HL-60/S4 treated with retinoic acid at 250 ng/mL for 4 days and 3 days (cell line): ENCODE measurements around the gene ZNF236.
"Not testable (repeated sequence)": the region's sequence is repeated elsewhere in the genome, so short reads cannot be mapped to it uniquely, and the experiment has no call there.

Experiments used
- in situ Hi-C: fragments of 300-500 bp; cut with MboI; formaldehyde crosslinking; loops from 2 replicates; pipeline ENCODE4 v1.7.0; 2022; ENCODE audit warnings: low sequenced_read_pairs

ZNF236 gene

DNA sequence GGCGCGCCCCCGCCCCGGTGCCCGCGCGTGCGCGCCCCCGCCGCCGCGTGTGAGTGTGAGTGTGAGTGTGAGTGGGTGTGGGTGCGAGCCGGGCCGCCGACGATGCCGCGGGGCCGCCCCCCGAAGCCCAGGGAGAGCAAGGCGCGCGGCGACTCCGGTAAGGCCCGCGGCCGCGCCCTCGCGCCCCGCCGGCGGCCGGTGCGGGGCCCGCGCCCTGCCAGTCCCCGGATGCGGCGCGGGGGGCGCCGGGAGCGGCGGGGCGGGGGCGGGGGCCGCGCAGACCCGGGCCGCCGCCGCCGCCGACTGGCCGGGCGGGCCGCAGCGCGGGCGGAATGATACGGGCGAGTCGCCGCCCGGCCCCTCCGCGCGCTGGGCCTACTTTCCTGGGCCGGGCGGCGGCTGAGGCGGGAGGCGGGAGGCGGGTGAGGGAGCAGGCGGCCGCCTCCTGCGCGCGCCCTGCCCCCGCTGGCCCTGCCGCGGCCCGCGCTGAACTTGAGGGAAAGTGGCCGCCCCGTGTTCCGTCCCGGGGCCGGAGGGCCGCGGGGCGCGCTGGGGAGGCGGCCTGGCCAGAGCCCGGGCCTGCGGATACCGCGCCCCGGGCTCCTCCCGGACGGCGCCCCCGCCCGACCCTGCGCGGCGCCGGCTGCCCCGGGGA, at the start of gene ZNF236:
ZNF236 (plus strand) TSS at position 52 of the 655 bp plus-strand sequence; CDS start at position 103, 51 bp downstream.
- in situ Hi-C loops: no loop called here

DNA sequence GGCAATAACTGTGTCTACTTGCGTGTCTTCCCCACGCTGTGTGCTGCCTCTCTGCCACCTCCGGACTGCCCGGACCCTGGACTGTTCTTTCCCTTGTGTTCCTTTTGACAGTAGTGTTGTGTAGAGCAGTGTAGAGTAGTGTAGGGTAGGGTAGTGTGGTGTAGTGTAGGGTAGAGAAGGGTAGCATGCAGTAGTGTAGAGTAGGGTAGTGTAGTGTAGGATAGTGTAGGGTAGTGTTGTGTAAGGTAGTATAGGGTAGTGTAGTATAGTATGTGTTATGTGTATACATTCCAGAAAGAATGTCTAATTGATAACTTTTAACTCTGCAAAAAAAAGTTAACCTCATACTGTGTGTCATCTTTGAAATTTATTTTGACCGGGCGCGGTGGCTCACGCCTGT, 49.7 kb upstream of the ZNF236 start:
- in situ Hi-C loops: no loop called here

DNA sequence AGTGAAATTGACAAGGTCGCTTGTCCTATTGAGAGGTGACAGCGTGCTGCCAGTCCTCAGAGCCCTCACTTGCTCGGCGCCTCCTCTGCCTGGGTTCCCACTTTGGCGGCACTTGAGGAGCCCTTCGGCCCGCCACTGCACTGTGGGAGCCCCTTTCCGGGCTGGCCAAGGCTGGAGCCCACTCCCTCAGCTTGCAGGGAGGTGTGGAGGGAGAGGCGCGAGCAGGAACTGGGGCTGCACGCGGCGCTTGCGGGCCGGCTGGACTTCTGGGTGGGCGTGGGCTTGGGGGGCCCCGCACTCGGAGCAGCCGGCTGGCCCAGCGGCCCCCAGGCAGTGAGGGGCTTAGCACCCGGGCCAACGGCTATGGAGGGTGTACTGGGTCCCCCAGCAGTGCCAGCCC, 45.3 kb upstream of the ZNF236 start:
- in situ Hi-C loops: not testable (repeated sequence)

DNA sequence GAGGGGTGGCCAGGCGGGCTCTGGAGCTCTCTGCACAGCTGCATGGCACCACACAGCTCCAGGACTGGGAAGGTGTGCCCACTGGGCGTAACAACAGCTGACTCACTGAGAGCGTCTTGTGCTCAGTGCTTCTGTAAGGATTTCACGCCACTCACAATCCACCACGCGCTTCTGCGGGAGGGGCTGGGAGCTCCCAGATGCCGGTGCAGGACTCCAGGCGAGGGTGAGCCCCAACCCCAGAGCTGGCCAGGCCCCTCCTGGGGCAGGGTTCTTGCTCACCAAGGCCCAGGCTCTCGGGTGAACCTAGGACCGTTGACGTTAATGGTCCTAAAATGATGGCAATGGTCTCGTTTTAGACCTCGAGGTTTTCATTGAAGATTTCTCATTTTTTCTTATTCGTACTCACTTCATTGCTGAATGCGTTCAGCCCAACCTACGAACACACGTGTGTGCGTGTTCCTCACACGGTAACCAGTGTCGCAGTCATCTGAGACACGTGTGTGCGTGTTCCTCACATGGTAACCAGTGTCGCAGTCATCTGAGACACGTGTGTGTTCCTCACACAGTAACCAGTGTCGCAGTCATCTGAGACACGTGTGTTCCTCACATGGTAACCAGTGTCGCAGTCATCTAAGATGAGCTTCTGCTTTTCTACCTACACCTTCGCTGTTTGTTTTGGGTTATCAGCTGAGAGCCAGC, 38.4 kb upstream of the ZNF236 start:
- in situ Hi-C loops: no loop called here

DNA sequence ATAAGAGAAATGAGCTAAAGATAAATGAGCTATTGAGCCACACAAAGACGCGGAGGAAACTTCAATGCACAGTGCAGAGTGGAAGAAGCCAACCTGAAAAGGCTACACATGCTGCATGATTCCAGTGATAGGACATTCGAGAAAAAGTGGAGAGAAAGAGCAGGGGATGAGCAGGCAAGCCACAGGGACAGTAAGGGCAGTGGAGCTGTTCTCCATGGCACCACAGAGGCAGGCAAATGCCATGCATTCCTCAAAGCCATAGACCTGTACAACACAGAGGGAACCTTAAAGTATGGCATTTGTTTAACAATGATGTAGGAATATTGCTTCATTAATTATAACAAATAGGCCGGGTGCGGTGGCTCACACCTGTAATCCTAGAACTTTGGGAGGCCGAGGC, 36.5 kb upstream of the ZNF236 start:
- in situ Hi-C loops: no loop called here

DNA sequence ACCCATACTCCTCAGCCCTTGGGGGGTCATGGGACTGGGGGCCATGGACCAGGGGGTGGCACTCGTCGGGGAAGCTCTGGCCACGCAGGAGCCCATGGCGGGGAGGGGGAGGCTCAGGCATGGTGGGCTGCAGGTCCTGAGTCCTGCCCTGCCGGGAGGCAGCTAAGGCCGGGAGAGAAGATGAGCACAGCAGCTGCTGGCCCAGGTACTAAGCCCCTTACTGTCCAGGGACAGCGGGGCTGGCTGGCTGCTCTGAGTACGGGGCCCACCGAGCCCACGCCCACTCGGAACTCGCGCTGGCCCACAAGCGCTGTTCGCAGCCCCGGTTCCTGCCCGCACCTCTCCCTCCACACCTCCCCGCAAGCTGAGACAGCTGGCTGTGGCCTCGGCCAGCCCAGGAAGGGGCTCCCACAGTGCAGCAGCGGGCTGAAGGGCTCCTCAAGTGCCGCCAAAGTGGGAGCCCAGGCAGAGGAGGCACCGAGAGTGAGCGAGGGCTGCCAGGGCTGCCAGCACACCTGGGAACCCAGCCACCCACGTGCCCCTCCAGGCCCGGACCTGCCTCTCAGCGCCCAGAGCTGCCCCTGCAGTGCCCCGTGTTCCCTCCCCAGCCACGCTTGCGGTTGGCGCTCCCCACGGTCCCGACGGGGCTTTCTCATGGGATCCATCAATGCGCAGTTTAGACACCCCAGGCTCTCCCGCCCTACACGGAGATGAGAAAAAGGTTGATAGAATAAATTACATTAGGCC, 33.6 kb upstream of the ZNF236 start:
- in situ Hi-C loops: no loop called here

DNA sequence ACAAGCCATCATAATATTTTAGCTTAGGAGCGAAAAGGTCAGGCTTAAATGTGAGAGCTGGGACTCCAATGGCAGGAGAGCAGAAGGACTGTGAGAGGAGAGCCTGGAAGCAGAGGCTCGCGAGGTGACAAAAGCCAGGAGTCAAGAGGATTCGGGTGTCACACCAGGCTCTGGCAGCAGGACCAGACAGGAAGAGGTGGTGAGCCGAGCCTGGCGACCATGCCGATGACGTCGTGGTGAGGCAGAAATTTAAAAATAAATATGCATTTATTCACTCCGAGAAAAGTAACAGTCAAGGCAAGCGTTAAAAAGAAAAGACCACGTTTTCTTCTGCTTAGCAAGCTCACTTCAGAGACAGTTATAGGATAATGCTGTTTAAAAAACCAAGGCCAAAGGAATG, 31.3 kb upstream of the ZNF236 start:
- in situ Hi-C loops: no loop called here

DNA sequence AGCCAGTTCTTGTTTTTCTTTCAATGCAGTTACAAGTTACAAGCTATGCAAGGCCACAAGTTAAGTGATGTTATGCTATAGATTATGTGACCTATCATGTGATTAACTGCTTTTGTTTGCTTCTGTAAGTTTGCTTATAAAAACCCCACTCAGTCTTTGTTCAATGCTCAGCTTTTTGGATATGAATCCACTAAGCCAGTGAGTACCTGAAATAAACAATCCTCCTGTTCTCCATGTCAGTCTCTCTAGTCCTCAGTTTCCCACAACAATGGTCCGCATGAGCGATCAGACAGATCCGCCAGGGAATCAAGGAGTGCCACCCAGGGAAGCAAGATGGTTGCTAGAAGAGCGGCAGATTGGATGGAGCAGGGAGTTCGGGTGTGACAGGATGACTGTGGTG, 30.7 kb upstream of the ZNF236 start:
- in situ Hi-C loops: no loop called here

DNA sequence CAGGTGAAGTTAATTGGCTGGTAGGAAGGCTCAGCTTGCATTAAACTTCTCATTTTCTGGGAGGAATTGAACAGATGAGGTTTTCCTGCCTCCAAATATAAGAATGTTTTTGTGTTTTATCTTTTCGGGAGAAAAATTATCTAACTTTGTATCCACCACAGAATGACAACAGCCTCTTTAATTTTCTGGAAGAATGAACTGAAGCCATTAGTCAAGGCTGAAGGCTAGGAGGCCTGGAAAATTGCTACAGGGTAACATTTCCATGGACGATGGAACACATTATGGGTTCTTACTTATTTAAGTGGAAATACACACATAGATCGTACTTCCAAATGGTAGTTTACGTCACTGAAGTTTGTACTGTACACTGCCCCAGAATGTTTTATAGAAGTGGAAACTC, 28.0 kb upstream of the ZNF236 start:
- in situ Hi-C loops: no loop called here

DNA sequence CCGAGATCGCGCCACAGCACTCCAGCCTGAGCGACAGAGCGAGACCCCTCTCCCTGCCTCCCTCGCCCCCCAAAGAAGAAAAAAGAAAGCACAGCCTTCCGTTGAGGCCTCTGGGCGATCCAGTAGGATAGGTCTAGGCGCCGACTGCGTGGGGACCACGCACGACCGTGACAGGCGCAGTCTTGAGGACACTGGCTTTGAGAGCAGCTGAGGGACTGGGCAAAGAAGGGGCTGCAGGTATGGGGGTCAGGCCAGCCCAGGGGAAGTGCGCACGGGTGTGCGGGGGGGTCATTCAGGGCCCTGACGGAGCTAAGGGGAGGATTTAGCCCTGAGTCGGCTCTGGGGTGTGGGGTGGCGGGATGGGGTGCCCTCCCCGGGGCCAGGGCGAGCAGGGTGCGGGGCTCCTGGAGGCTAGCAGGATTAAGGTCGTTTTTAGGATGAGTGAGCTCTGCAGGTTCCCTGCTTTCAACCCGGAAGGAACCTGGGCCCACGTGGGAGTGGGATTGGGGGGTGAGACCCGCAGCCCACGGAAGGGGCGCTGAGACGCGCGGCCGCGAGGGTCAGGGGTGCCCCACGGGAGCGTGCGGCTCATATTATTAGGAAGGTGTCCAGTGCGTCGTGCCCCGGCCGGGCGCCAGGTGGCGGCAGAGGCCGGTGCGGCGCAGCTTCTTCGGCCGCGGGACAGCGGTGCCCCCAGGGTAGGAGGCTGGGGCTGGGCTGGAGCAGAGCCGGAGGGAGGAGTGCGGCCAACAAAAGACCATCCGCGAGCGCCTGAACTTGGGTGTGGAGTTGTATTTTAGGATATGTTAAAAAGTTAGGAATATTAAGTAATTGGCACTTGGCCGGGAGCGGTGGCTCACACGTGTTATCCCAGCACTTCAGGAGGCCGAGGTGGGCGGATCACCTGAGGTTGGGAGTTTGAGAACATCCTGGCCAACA, 20.5 kb upstream of the ZNF236 start:
- in situ Hi-C loops: no loop called here

DNA sequence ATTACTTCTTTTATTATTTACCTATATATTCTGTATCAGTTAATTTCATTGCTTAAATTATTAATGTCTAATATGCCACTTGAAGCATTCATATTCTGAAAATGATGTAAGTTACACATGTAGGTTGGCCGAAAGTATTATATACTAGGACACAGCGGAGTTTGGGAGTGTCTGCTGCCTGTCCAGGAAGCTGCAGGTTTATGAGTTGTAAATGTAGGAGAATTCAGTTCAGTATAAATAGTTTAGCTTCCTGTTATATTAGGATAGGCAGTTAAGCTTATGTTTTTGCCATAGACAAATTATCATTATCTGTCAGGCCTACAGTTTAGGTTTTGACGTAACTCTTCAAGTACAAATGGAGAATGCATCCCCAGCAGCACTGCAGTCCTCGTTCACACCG, 18.9 kb upstream of the ZNF236 start:
- in situ Hi-C loops: no loop called here

DNA sequence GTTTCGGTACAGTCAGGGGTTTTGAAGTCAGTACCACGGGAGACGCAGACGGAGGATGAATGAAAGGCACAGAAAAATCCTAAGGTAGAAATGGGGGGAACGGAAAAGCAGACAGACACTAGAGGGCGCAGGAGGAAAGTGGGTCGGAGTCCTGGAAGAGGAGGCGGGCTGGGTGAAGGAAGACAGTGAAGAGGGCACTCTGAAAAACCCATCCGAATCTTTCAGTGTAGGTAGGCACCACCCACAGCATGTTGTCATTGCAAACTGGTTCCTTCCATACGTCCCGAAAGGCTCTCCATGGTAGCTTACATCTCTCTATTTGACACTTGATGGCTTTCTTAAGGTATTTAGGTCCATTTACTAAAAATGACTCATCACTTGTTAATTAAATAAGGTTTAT, 18.5 kb upstream of the ZNF236 start:
- in situ Hi-C loops: no loop called here

DNA sequence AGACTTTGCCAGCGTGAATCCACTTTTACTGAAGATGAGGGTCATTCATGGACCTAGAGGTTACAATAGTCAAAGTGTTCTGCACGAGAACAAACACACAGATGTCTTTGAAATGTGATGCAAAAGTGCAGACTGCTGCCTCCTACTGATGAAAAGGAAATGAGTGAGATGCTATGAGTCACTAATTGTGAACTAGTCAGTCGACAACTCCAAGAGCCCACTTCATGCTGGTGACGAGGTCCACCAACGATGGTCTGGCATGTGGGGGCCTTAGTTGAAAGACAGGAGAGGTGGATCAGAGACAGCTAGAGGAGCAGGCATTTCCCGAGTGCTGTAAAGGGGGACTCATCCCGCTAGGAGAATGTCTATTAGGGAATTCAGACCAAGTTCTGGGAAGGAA, 17.1 kb upstream of the ZNF236 start:
- in situ Hi-C loops: no loop called here

DNA sequence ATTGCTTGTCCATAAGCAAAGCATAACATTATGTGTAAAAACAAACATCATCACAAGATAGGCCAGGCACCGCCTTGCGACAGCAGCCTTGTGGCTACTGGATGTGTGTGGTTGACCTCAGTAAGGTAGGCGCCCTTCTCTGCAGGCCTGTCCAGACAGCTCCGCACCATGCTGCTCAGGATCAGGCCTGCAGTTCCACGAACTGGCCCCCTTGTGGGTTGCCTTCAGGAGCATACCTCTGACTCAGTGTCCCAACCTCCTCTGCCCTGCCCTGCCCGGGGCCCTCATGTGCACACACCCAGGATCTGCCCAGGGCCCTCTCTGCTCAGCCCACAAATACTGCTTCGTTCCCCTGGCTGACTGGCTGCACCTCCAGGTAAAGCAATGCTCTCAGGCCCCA, 16.1 kb upstream of the ZNF236 start:
- in situ Hi-C loops: no loop called here

DNA sequence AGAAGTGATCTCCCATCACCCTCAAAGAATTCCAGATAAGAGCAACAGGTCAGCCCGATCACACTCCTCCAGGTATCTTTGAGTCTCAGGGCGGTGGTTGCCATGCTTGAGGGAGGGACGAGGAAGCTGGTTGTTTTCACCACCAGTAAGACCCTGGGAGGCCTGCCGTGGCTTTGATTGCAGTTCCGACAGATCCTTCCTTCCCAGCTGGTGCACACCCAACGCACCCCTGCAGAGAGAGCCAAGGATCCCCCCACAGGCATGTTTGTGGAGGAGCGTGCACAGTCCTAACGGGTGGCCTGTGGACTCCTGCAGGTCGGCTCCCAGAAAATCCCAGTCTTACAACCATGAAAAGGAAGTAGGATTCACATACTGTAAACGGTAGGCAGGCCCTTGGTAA, 13.8 kb upstream of the ZNF236 start:
- in situ Hi-C loops: no loop called here

DNA sequence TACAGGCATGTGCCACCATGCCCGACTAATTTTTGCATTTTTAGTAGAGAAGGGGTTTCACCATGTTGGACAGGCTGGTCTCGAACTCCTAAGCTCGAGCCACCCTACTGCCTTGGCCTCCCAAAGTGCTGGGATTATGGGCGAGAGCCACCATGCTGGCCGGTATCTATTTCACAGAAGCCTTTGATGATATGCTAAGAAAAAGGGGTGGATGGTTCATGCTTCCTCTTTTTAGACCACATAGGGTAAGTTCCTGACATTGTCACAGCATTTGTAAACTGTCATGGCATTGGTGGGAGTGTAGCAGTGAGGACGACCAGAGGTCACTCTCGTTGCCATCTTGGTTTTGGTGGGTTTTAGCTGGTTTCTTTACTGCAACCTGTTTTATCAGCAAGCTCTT, 10.8 kb upstream of the ZNF236 start:
- in situ Hi-C loops: not testable (repeated sequence)

DNA sequence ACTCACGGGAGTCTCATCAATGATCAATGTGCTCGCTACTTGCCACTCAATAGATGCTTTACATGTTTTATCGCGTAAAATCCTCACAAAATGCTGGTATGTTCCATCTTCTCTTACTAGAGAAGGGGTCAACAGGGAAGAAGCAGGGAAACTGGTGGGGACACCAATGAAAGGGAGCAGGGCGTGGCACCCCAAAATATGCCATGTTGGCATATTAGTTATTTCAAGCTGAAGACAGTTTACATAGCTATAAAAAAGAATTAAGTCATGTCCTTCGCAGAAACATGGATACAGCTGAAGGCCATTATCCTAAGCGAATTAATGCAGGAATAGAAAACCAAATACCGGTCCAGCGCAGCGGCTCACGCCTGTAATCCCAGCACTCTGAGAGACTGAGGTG, 8.1 kb upstream of the ZNF236 start:
- in situ Hi-C loops: no loop called here

DNA sequence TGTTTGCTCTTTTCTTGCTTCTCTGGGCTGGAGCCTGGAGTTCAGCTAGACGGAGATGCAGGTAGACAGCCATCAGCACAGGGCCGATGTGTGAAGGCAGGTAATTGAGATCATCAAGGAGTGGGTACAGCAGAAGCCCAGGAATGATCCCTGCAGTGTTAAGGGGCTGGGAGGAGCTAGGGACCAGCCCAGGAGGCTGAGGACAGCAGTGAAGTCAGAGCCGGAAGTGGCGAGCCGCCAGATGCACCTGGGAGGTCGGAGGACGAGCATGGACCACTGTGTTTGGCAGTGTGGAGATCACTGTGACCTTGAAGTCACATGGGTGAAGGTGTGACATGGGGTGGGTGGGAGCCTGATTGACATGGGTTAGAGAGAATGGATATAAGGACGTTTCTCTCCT, 6.2 kb upstream of the ZNF236 start:
- in situ Hi-C loops: no loop called here

DNA sequence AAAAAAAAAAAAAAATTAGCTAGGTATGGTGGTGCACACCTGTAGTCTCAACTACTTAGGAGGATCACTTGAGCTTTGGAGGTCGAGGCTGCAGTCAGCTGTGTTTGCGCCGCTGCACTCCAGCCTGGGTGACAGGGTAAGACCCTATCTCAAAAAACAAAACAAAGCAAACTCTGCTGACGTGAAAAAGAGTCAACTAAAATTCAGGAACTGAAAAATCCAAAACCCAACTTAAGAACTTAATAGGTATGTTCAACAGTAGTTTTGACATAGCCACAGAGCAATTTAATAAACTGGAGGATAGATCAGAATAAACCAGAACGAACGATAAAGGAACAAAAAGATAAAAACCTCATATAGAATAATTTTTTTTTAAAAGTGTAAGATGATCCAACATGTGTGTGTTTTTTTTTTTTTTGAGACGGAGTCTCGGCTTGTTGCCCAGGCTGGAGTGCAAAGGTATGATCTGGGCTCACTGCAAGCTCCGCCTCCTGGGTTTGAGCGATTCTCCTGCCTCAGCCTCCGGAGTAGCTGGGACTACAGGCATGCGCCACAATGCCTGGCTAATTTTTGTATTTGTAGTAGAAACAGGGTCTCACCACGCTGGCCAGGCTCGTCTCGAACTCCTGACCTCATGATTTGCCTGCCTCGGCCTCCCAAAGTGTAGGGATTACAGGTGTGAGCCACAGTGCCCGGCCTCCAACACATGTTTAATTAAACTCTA, 4.3 kb upstream of the ZNF236 start:
- in situ Hi-C loops: no loop called here

DNA sequence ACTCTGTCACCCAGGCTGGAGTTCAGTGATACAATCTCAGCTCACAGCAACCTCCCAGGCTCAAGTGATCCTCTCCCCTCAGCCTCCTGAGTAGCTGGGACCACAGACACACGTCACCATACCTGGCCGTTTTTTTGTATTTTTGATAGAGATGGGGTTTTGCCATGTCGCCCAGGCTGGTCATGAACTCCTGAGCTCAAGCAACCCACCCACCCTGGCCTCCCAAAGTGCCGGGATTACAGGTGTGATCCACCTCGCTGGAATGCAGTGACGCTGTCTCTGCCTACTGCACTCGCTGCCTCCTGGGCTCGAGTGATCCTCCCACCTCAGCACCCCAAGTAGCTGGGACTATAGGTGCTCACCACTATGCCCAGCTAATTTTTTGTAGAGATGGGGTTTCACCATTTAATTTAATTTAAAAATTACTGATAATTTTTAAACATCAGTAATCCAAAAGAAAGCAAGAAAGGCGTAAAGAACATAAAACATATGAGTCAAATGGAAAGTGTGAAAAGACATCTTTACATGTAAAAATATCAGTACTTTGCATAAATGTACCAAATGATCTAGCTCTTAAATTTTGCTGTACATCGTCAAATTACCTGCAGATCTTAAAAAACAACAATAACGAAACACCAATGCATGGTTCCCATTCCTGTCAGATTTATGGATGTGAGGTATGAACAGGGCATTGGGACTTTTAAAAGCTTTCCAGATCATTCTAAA, 2.8 kb upstream of the ZNF236 start:
- in situ Hi-C loops: no loop called here
